WI38 (cell line): Measurements from ENCODE around the gene WDR45.

Experiments
- H3K4me3 ChIP-seq: 2 replicates; pipeline ENCODE4 v1.5.1; 2011; ENCODE audit warnings: low read depth, mild to moderate bottlenecking, control low read depth, low read length
- TF ChIP-seq, protein P1 (sequence below): IDR thresholded peaks from 2 replicates; pipeline ENCODE4 v1.5.1; 2012; ENCODE audit warnings: low read depth, mild to moderate bottlenecking, control low read depth, low read length

Gene WDR45

DNA sequence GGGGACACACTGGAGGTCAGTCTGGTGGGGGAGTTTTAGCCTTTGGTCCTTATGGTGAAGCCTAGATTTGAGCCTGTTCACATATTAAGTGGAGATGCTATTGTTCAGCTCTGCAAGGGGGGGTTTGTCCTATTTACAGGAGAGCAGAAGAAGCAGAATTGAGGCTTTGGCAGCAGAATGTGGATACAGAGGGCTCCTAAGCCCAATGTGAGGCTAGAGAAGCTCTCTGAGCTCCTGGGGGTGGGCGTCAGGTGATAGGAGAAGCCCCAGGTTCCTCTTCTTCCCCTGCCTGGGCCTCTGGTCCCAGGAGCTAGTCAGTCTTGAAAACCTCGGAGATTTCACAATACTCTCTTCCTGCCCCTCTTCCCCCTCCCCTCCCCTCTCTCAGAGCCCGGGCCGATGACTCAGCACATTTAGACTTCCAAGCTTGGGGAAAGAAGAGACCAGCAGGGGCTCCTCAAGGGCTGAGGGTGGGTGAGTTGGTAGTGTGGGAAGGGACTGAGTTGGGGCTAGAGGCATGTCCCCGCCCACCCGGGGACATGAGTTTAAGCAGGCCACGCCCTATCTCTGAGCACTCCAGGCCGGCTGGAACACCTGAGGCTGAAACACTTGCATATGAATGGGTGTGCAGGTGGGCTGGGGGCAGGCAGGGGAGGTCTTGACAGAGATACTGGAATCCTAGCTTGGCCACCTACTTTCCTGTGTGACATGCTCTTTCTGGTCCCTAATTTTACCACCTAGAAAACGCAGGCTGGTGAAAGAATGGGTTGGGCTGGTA, 39.9 kb downstream of the WDR45 start:
- peak overlapping the region; percentile 77 for H3K4me3 ChIP-seq
- TF ChIP-seq, protein P1, sequence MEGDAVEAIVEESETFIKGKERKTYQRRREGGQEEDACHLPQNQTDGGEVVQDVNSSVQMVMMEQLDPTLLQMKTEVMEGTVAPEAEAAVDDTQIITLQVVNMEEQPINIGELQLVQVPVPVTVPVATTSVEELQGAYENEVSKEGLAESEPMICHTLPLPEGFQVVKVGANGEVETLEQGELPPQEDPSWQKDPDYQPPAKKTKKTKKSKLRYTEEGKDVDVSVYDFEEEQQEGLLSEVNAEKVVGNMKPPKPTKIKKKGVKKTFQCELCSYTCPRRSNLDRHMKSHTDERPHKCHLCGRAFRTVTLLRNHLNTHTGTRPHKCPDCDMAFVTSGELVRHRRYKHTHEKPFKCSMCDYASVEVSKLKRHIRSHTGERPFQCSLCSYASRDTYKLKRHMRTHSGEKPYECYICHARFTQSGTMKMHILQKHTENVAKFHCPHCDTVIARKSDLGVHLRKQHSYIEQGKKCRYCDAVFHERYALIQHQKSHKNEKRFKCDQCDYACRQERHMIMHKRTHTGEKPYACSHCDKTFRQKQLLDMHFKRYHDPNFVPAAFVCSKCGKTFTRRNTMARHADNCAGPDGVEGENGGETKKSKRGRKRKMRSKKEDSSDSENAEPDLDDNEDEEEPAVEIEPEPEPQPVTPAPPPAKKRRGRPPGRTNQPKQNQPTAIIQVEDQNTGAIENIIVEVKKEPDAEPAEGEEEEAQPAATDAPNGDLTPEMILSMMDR = 0 out of 2 replicates have a peak, but pooled peaks have one; percentile 13

DNA sequence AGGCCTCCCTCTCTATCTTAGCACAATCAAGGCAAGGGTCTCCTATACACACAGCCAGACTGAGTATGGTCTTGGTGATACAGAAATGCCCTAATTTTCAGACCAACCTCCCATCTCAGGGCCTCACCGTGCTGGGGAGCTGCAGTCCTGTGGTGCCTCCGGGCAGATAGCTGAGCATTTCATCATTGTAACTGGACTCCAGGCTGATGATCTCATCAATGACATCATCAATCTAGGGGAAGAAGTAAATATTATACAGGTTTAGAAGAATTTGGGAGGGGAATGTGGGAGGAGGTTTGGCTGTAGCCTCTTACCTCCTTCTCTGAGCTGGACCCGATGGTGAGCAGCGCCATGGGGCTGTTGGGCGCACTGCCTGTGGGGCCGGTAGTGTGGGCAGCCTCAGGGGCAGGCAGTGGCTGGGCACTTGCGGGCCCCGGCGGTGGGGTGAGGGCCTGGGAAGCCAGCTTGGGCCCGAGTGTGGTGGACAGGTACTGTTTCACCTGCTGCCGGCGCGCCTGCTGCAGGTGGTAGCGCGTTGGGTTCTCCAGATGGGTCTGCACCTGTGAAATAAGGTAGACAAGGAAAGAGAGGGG, 41.7 kb downstream of the WDR45 start:
- TF ChIP-seq, protein P1 = no peak
- H3K4me3 ChIP-seq = no peak overlapping the region

DNA sequence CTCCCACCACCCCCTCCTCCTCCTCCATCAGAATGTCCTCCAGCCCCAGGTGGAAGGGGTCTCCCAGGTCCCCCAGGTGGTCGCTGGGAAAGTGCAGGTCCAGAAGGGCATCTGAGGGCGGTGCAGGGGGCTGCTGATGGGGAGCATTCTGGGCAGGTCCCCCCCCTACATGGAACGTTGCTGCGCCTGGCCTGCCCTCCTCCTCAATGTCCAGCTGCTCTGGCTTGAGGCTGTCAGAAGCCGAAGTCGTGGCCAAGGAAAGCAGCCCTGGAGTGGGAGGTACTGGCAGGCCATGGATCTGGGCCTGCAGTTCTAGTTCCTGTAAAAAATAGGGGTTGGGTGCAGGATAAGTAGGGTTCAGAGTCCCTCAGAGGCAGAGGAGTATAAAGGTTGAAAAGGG, 49.4 kb downstream of the WDR45 start:
- TF ChIP-seq, protein P1 = no peak
- no peak overlapping the region for H3K4me3 ChIP-seq

DNA sequence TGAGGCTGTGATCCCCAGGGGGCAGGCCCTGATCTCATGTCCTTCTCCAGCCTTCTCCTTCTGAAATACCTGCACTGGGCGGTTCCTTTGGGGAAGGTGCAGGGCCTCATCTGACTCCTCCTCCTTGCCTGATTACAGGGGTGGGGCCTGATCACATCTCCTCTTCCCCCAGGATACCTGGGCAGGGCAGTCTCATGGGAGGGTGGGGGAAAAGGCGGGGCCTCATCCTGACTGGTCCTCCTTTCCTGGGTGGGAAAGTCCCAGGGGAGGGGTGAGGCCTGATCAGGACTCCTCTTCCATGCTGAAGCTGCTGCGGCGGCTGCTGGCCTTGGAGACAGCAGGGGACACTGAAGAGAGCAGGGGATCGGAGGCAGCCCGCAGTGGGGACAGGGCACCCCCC, 49.8 kb downstream of the WDR45 start:
- TF ChIP-seq, protein P1 = no peak
- H3K4me3 ChIP-seq = no peak overlapping the region
